NCI-H187 (cell line): Measurements from ENCODE around the gene NUTM1.

Experiments
- DNase-seq, 2 experiments: peaks; one replicate each; lab custom pipeline; 2025; lab: John Stamatoyannopoulos, UW

The NUTM1 gene

DNA sequence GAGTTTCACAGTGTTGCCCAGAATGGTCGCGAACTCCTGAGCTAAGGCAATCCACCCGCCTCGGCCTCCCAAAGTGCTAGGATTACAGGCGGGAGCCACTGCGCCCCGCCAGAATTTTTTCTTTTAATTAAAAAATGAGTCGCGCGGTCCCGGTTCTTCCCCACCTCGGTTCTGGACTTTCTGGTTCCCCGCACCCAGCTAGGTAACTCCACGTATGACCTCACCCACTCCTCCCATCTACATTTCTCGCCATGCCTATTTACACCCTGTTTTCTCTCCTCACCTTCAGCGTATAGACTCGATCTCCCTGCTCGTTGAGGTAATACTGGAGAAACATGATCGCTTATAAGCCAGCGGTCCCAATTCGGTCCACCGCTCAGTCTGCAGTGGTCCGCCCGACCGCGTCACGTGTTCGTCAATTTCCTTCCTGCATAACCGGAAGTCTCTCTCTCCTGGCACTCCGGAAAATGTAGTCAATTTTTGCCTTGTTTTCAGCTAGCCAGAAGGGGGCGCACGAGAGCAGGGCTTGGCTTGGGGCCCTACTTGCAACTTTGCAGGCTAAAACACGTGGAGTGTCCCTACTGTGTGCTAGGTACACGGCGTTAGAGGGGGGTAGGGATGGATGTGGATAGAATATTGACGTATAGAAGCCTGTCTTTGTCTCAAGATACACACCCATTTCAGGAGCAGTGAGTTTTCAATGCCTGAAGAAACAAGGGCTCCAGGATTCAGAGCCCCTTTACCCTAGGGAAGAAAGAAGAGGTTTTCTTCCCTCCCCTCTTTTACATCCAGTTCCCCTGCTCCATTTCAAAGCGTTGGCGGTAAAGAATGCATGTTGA, at the start of gene NUTM1, which contains the start of gene NOP10:
Gene NUTM1, plus strand, starts transcription at position 579 of the 839 bp plus-strand sequence. CDS start 382 bp downstream, outside the sequence.
Gene NOP10, minus strand, starts transcription at position 400 of the 839 bp plus-strand sequence. Its CDS starts 63 bp downstream, at position 337.
- DNase-seq: peak; percentile 70 to 73

DNA sequence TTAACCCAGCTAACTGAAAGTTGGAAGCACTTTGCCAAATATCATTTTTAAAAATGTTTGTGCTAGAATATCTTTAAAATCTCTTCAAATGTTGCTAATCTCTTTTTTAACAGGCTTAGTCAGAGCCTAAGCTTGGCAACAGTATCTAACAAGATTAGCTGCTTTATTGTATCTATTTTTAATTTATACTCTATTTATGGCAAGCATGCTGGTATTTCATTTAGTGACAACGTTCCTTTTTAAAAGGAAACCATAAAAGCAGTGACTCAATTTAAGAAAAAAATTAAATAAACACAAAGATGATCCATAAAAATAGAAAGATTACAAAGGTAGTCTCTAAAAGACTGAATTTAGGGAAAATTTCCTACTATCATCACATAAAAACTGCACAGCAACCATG, 46.1 kb upstream of the NUTM1 start:
- no peak for DNase-seq

GRCh38 chr15:34301058-34301457, 42.1 kb upstream of the NUTM1 start:
- no peak for DNase-seq

- DNase-seq: no peak
Observed at GRCh38 chr15:34304613-34305012, 38.5 kb upstream of the NUTM1 start.

DNA sequence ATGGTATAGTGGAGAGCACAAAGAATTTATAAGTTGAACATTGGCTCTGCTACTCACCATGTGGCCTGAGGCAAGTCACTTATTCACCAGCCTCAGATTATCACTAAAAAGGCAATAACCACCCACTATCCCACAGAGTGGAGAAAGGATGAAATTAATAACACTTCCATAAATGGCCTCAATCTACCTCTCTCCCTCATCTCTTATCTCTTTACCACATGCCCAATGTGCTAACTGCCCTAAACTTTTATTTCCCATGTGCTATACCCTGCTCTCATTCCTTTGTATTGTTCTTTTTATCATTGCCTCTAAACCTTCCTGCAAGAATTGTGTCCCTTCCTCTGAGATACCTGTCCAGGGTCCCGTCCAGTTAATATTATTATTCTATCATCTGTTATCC, 31.6 kb upstream of the NUTM1 start:
- DNase-seq: no peak

DNA sequence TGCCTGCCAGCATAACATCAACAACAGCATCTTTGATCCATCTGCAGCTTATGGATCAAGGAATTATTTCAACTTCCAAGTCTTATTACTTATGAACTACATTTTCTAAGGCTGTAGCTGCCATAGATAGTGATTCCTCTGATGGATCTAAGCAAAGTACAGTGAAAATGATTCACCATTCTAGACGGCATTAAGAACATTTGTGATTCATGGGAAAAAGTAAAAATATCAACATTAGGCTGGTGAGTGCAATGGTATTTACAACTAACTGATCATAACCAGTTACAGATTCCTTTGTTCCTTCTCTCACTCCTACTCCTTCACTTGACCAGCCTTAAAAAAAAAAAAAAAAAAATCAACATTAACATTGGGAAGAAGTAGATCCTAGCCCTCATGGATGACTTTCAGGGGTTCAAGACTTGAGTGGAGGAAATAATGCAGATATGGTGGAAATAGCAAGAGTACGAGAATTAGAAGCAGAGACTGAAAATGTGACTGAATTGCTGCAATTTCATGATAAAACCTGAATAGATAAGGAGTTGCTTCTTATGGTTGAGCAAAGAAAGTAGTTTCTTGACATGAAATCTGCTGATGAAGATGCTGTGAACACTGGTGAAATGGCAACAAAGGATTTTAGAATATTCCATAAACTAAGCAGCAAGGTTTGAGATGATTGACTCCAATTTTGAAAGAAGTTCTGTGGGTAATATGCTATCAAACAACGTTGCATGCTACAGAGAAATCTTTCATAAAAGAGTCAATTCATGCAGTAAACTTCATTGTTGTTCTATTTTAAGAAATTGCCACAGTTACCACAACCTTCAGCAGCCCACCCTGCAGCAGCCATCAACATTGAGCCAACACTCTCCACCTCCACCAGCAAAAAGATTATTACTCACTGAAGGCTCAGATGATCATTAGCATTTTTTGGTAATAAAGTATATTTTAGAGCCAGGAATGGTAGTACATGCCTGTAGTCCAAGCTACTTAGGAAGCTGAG, 28.3 kb upstream of the NUTM1 start:
- no peak for DNase-seq

GRCh38 chr15:34318277-34319079, 24.6 kb upstream of the NUTM1 start:
- DNase-seq: no peak

DNA sequence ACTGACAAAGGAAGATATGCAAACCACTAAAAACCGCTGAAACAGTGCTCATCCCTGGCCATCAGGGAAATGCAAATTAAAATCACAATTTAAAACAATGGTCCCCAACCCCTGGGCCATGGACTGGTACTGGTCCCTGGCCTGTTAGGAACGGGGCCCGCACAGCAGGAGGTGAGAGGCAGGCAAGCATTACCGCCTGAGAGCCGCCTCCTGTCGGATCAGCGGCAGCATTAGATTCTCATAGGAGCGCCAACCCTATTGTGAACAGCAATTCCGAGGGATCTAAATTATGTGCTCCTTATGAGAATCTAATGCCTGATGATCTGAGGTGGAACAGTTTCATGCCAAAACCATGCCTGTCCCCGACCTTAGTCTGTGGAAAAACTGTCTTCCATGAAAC, 19.9 kb upstream of the NUTM1 start:
- DNase-seq: no peak

- DNase-seq: no peak
Observed at GRCh38 chr15:34324933-34325332, 18.2 kb upstream of the NUTM1 start.

- no peak for DNase-seq
Observed at GRCh38 chr15:34325368-34325767, 17.7 kb upstream of the NUTM1 start.

DNA sequence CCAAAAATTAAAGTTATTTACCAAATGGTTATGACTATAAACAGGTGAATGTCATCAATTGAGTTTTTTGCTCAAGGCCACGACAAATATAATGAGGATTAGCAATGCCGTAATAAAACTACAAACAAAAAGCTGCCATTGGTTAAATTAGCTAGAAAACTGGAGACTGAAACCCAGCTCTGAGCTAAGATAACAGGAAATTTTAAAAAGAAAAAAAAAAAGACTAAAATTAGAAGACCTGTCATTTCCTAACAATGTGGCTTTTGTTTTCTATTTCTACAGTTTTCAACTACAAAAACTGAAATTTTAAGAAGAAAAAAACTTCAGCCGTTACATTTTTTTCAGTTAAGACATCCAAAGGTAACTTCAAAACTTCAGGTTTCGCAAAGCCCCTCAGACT, 15.2 kb upstream of the NUTM1 start:
- DNase-seq: no peak

DNA sequence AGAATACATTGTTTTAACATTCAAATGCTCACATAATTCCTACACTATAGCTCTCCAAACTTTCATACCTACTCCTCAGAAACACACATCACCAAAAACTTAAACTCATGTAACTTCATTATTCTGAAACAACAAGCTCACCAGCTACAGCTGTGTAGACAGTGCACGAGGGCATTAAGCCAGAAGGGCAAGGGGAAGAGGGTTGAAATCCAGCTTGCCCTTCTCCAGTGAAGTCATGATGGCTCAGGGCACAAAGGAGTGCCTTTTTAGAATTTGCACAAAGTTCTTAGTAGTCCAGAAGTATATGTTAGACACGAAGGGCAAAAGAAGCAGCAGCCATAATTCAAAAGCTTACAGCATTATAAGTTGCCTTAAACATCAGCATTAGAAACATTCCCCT, 14.1 kb upstream of the NUTM1 start:
- no peak for DNase-seq

GRCh38 chr15:34330279-34330678, 12.8 kb upstream of the NUTM1 start:
- no peak for DNase-seq

DNA sequence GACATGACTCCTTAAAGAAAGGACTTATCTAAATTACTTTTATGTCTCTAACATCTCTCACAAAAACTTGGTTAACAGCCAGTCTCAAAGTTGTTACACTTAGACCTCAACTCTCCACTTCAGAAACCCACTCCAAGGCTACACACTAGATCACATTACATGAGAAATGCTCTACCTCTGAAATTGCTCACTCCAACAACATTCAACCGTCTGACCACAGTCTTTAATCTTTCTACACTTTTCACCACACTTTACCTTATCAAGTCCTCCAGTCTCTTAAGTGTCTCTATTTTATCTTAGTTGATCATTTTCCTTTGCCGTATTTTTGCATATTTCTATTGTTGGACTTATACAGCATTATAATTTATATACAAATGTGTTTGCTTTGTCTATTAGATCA, 11.3 kb upstream of the NUTM1 start:
- DNase-seq: no peak

- no peak for DNase-seq
Observed at GRCh38 chr15:34332553-34333120, 10.5 kb upstream of the NUTM1 start.

GRCh38 chr15:34334672-34335071, 8.4 kb upstream of the NUTM1 start:
- DNase-seq: no peak

- no peak for DNase-seq
Observed at GRCh38 chr15:34335176-34336032, 7.7 kb upstream of the NUTM1 start.

DNA sequence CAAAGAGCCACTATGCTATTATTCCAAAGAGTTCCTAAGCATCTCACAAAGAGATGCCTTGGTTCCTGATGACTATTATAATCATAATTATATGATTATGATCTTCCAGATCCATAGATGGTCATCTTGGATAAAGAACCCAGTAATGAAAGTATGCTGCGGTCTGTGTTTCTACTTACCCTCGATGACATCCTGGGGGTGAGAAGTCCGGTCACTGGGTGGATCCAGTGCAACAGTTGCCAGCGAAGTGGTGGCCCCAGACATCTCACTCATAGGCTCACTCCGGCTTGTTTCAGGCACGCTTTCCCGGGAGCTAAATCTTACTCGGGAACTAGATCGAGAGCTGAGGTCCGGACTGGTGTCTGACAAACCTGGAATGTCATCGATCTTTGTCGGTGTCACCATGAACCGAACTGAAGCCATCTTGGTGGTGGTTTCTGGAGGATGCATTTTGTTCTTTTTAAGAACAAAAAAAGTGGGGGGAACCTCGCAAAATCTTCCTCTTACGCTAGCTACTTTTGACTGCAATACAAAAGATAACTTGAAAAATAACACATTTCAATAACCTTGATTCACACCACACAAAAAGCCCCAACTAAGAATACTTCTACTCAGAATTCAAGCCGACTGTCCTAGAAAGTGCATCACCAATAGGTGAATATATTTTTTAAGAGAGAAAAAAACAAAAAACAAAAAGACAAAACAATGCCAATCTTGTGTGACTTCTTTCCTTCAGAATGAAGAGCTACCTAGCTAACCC, 6.7 kb upstream of the NUTM1 start:
- DNase-seq: no peak

GRCh38 chr15:34336991-34337556, 6.0 kb upstream of the NUTM1 start:
- DNase-seq: no peak
